GM21381 (cell line): ENCODE data around the gene WWC1.

Experiments
- ATAC-seq: cut with Tn5 transposase; IDR thresholded peaks from one replicate; pipeline ENCODE4 v1.9.1; 2021; ENCODE audit warnings: mild to moderate bottlenecking, moderate library complexity; ENCODE audit not compliant: unreplicated experiment

The WWC1 gene

DNA sequence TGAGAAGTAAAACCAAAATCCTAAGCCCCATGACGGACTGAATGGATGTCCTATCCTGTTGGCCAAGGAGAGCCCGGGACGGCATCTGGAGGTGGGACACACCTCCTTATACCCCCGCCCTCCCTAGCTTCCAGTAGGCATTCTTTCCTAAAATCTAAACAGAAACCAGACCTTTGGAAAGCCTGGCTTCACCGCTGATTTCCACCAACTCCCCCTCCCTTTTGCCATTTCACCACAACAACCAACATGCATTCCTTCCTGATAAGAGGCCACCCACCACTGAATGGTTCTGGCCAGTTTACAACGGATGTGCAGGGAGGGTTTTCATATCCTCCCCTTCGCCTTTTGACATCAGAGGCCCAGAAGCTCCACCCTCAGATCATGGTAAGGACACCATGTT lies 185.6 kb downstream of the WWC1 start:
- ATAC-seq: no peak

- no peak for ATAC-seq
Measured at GRCh38 chr5:168479166-168479565, 187.7 kb downstream of the WWC1 start.

- ATAC-seq: no peak
Measured at GRCh38 chr5:168480601-168481000, 189.2 kb downstream of the WWC1 start.

DNA sequence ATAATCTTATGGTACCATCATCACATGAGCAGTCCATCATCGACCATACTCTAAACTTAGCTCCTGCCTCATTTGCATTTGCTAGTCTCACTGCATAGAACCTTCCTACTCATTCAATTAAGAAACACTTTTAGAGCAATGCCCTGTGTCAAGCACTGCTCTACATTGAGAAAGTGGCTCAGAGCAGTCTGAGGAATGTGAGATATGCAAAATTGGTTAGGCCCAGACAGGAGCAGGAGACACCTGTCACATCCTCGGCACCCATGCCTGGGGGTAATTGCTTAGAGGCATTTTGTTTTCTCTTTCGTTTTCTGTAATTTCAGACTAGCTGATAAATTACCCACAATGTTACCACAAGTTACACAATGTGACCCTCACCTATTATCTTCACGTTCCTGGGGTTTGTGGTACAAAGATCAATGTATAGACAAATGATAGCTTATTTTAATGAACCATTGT lies 189.9 kb downstream of the WWC1 start:
- ATAC-seq: peak; percentile 93

GRCh38 chr5:168482361-168482760 lies 190.9 kb downstream of the WWC1 start:
- no peak for ATAC-seq

DNA sequence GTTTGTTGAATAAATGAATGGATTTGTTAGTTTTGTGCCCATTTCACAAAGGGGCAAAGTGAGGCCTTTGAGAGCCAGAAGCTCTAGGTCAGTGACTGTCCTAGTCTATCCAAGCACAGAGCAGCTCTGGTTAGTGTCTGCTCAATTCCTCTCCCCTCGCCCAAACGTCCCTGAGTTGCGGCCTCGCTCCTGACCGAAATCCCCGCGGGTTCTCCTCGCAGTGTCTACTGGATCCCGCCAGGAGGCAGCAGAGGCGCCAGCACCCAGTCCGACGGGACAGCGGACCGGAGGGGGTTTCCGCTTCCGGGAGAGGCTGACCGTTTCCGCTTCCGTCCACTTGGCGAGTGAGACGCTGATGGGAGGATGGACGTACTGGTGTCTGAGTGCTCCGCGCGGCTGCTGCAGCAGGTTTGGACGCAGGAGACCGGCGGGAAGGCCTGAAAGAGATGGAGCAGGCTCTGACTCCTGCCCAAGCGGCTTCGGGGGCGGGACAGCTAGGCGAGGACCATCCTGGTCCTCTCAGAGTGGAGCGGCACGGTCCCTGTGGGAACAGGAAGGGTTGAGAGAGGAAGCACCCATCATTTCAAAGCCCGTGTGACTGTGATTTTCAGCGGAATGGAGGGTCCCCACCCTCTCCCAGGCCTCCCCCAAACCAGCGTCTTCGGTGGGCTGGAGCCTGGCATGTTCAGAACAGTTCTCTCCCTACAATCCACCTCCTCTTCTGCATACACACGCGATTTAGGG lies 194.9 kb downstream of the WWC1 start, which contains the start of gene RARS1:
RARS1 (plus strand) TSS at position 336 of the 744 bp plus-strand sequence; CDS start at position 364, 28 bp downstream.
- ATAC-seq: peak; percentile 81

DNA sequence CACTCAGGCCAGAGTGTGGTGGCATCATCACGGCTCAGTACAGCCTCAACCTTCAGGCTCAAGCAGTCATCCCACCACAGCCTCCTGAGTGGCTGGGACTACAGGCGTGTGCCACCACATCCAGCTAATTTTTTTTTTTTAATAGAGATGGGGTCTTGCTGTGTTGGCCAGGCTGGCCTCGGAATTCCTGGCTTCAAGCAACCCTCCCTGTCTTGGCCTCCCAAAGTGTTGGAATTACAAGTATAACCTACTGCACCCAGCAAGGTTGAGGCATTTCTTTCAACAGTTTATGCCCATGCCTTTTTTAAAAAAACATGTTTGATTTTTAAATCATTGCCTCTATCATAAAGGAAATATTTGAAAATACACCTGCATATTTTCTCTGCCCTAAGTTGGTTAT lies 197.6 kb downstream of the WWC1 start:
- no peak for ATAC-seq

GRCh38 chr5:168494057-168494555 lies 202.7 kb downstream of the WWC1 start:
- no peak for ATAC-seq

- no peak for ATAC-seq
Measured at GRCh38 chr5:168502563-168503237, 211.3 kb downstream of the WWC1 start.

DNA sequence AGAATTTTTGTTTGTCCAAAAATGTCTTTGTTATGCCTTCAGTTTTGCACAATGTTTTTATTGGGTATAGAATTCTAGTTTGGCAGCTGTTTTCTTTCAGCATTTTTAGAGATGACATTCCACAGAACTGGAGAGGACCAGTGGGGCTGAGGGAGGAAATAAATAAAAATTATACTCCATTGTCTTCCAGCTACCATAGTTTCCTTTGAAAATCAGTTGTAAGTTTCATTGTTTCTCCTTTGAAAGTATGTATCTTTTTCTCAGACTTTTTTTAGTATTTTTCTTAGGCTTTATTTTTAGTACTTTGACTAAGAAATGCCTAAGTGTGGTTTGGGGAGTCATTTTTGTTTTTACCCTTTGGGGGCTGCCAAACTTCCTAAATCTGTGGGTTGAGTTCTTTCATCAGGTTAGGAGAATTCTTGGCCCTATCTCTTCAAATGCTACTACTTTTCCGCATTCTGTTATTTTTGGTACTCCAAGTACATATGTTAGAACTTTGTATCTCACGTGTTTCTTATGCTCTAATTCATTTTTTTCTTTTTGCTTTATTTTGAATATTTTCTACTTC lies 222.5 kb downstream of the WWC1 start:
- no peak for ATAC-seq
